ENCODE data around the gene RPS16.

The RPS16 gene

GRCh38 chr19:39385629-39386411, 49.9 kb downstream of the RPS16 start:
- no peak for DNase-seq

- no peak for DNase-seq
Observed at GRCh38 chr19:39384839-39385568, 50.7 kb downstream of the RPS16 start.

Measured in fibroblast of skin of back (primary cell).